MCF 10A (cell line): Measurements from ENCODE around the gene DPP9. TPM values are rescaled to one million over a fixed set of nuclear protein-coding genes. Genes with fewer than 3 reads are reported as not detected.
A peak's percentile ranks its signal among the peaks of the same experiment; 100 is the strongest.

ENCODE experiments used
- BruUV-seq: library from RNA; stranded (reverse); fragments of 400-500 nt; replicated peaks from 2 replicates; lab custom pipeline; 2021; lab: Mats Ljungman, UMichigan
- CTCF ChIA-PET: fragments of 300-600 bp; sonication (Branson Sonifier 250); formaldehyde crosslinking; extraction: SDS; loops from one replicate; lab custom pipeline; 2021; ENCODE audit warnings: antibody characterized with exemption, inconsistent platforms; lab: Yijun Ruan, JAX
- POLR2A ChIA-PET: fragments of 300-600, 350-650 bp; sonication (Branson Sonifier 250); formaldehyde crosslinking; extraction: SDS; loops from one replicate; lab custom pipeline; 2020; ENCODE audit warnings: antibody characterized with exemption, inconsistent platforms; lab: Yijun Ruan, JAX
- DNase-seq: peaks from one replicate; pipeline ENCODE4 v3.0.0-alpha.2; 2018; ENCODE audit not compliant: unreplicated experiment
- H3K27ac Mint-ChIP-seq: one replicate; pipeline ENCODE4 v1.8.0; 2022; ENCODE audit warnings: mild to moderate bottlenecking, low read depth, mixed read lengths; ENCODE audit not compliant: unreplicated experiment
- H3K27me3 Mint-ChIP-seq: one replicate; pipeline ENCODE4 v1.8.0; 2022; ENCODE audit warnings: mixed read lengths; ENCODE audit not compliant: insufficient read depth, unreplicated experiment
- H3K36me3 Mint-ChIP-seq: one replicate; pipeline ENCODE4 v1.8.0; 2022; ENCODE audit warnings: mild to moderate bottlenecking, moderate library complexity, mixed read lengths; ENCODE audit not compliant: insufficient read depth, unreplicated experiment
- H3K4me1 Mint-ChIP-seq: one replicate; pipeline ENCODE4 v1.8.0; 2022; ENCODE audit warnings: mixed read lengths; ENCODE audit not compliant: insufficient read depth, unreplicated experiment
- H3K4me3 Mint-ChIP-seq: one replicate; pipeline ENCODE4 v1.8.0; 2022; ENCODE audit warnings: mild to moderate bottlenecking, moderate library complexity, mixed read lengths; ENCODE audit not compliant: unreplicated experiment
- H3K9me3 Mint-ChIP-seq: one replicate; pipeline ENCODE4 v1.8.0; 2022; ENCODE audit warnings: mixed read lengths; ENCODE audit not compliant: unreplicated experiment
- CTCF ChIP-seq: fragments of 200-600 bp; IDR thresholded peaks from one replicate; pipeline ENCODE4 v1.8.0; 2022; ENCODE audit warnings: antibody characterized with exemption, mild to moderate bottlenecking; ENCODE audit not compliant: unreplicated experiment
- intact Hi-C: fragments of 100-400 bp; cut with micrococcal nuclease; formaldehyde crosslinking; loops from 2 replicates; pipeline ENCODE4 v1.14.1; 2022
- total RNA-seq: library from RNA; stranded (reverse); gene quantifications from 2 replicates; pipeline ENCODE4 v1.2.3, GENCODE V29; 2022

DPP9 gene
- total RNA-seq, 1 experiment from 2014 or later = 90.6 TPM

DNA sequence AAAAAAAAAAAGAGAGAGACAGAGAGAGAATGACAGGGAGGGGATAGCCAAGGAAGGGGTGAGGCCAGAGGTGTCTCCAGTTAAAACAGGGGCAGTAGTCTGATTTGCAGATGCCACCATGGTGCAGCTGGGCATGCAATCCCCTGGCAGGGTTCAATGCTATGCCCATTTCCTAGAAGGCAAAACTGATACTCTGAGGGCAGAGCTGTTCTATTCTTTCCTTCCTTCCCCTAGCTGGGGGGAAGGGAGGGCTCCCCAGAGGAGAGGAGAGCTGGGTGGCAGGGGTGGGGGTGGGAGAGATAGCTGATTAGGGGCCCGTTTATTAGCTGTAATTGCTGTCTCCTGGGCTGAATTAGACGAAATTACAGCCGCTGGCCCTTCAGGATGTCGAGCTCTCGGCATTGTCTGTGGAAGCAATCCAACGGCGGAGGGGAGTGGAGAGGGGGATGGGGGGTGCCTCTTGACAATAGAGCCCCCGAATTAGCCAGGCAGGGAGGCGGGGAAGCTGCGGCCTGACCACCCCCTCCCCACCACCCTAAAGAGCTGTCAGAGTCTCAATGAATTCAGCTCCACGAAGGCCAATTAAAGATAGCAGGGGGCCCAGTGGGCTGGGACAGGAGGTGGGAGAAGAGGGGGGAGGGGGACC is 14.4 kb upstream of the DPP9 start:
- peaks cover 12% of the 10 kb centered on the region for H3K27me3 Mint-ChIP-seq
- no TSS peak for BruUV-seq
- H3K36me3 Mint-ChIP-seq = no peaks in the 10 kb centered on the region
- intact Hi-C loops = no loop called here
- H3K27ac Mint-ChIP-seq = no peak overlapping the region
- ChIA-PET CTCF (interaction anchor here (0.6 to 2.1 kb wide), 4 partner anchors 13 to 67 kb away, joined by 4 to 10 read pairs (median 8); partner anchors contain the start of gene FEM1A), POLR2A (interaction anchor here (1.0 to 1.7 kb wide), 2 partner anchors 53 to 133 kb away, joined by 3 to 8 read pairs; partner anchors contain the start of gene FEM1A)
- no peak for TF ChIP-seq CTCF
- no peak for DNase-seq
- H3K4me3 Mint-ChIP-seq = no peak overlapping the region
- H3K9me3 Mint-ChIP-seq = no peaks in the 10 kb centered on the region
- H3K4me1 Mint-ChIP-seq = peaks cover 2% of the 10 kb centered on the region

DNA sequence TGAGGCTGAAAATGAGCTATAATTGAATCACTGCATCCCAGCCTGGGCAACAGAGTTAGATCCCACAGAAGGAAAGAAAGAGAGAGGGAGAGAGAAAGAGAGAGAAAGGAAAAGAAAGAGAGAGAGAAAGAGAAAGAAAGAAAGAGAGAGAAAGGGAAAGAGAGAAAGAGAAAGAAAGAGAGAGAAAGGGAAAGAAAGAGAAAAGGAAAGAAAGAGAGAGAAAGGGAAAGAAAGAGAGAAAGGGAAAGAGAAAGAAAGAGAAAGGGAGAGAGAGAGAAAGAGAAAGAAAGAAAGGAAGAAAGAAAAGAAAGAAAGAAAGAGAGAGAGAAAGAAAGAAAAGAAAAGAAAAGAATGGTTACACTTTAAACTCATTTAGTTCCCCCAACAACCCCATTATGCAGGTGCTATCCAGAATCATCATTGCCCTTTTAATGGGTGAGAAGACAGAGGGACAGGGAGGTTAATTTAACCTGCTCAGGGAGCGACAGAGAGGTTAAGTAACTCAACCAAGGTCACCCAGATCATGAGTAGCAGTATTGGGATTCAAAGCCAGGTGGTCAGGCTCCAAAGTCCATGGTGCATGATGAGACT is 10.2 kb upstream of the DPP9 start:
- POLR2A ChIA-PET = interaction anchor here (3.2 kb wide), 1 partner anchor 57 kb away, joined by 20 read pairs; the partner anchor contains the start of gene FEM1A
- no peak overlapping the region for H3K4me3 Mint-ChIP-seq
- intact Hi-C loops = no loop called here
- peaks cover 5% of the 10 kb centered on the region for H3K4me1 Mint-ChIP-seq
- no TSS peak for BruUV-seq
- no peak for TF ChIP-seq CTCF
- DNase-seq = no peak
- CTCF ChIA-PET = interaction anchor here (0.6 to 4.6 kb wide), 13 partner anchors 9 to 254 kb away, joined by 3 to 46 read pairs (median 3); partner anchors contain the start of gene FEM1A
- H3K36me3 Mint-ChIP-seq = no peaks in the 10 kb centered on the region
- no peak overlapping the region for H3K27ac Mint-ChIP-seq
- no peaks in the 10 kb centered on the region for H3K9me3 Mint-ChIP-seq
- H3K27me3 Mint-ChIP-seq = peaks cover 12% of the 10 kb centered on the region

DNA sequence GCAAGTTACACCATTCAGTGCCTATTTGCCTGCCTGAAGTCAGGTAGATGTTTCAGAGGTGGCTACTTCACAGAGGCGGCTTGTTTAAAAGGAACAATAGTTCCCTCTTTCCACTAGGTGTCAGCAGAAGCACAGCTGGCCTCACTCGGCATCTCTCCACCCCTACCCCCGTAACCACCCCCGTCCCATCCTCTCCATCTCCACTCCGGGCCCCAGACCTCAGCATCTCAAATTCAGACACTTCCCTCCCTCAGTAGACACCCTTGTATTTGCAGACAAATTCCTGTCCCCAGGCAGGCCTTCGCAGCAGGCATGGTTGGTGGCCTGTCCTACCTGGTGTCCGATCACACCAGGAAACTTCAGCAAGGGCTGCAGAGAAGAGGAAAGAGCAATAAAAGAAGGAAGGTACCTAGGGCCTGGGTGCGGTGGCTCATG is 9.1 kb upstream of the DPP9 start:
- ChIA-PET POLR2A (interaction anchor here (3.2 kb wide), 1 partner anchor 58 kb away, joined by 20 read pairs; the partner anchor contains the start of gene FEM1A), CTCF (interaction anchor here (0.6 to 4.6 kb wide), 22 partner anchors 9 to 239 kb away, joined by 3 to 46 read pairs (median 5); partner anchors contain the start of gene FEM1A)
- Mint-ChIP-seq H3K27ac (no peak overlapping the region), H3K27me3 (peaks cover 12% of the 10 kb centered on the region), H3K4me3 (no peak overlapping the region), H3K36me3 (no peaks in the 10 kb centered on the region), H3K4me1 (peaks cover 5% of the 10 kb centered on the region), H3K9me3 (no peaks in the 10 kb centered on the region)
- intact Hi-C loops = loop anchor here (1.0 kb wide), 2 partner anchors 59 to 72 kb away; partner anchors contain the start of gene FEM1A
- no TSS peak for BruUV-seq
- TF ChIP-seq CTCF = peak; percentile 84
- peak; percentile 73 for DNase-seq

DNA sequence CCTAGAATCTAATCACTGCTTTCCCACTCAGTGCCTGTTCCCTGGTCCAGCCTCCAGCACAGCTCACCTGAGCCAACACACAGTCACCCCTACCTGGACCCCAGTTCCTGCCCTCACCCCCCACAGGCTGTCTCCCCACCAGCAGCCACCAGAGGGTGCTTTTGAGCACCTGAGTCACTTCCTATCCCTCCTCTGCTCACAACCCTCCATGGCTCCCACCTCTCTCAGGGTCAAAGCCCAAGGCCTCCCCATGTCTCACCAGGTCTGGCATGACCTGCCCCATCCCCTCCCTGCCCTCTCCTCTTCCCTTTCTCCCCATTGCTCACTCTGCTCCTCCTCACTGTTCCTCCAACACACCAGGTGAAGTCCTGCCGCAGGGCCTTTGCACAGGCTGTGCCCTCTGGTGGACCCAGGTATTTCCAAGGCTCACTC is 7.1 kb upstream of the DPP9 start:
- H3K4me1 Mint-ChIP-seq = peaks cover 5% of the 10 kb centered on the region
- H3K27ac Mint-ChIP-seq = no peak overlapping the region
- H3K4me3 Mint-ChIP-seq = no peak overlapping the region
- DNase-seq = peak; percentile 39
- intact Hi-C loops = no loop called here
- BruUV-seq = no TSS peak
- ChIA-PET POLR2A (interaction anchor here (3.2 kb wide), 1 partner anchor 60 kb away, joined by 20 read pairs; the partner anchor contains the start of gene FEM1A), CTCF (interaction anchor here (0.5 to 4.6 kb wide), 5 partner anchors 11 to 139 kb away, joined by 3 to 22 read pairs (median 6); partner anchors contain the start of gene FEM1A)
- H3K9me3 Mint-ChIP-seq = no peaks in the 10 kb centered on the region
- H3K36me3 Mint-ChIP-seq = no peaks in the 10 kb centered on the region
- TF ChIP-seq CTCF = peak; percentile 53
- peaks cover 12% of the 10 kb centered on the region for H3K27me3 Mint-ChIP-seq
